H9 (cell line): ENCODE data around the gene PPM1H. TPM values are rescaled to one million over a fixed set of nuclear protein-coding genes. Genes with fewer than 3 reads are reported as not detected.

Source experiments
- DNase-seq: peaks from one replicate; pipeline ENCODE4 v3.0.0-alpha.2; 2017
- H2AFZ ChIP-seq: one replicate; pipeline ENCODE4 v1.6.1; 2013; ENCODE audit warnings: mild to moderate bottlenecking, low read length, control low read depth, moderate library complexity
- H2AK5ac ChIP-seq: 2 replicates; pipeline ENCODE4 v1.6.1; 2013; ENCODE audit warnings: low read length, control low read depth, mixed read lengths; ENCODE audit not compliant: insufficient read length
- H2BK120ac ChIP-seq: one replicate; pipeline ENCODE4 v1.6.1; 2013; ENCODE audit warnings: low read depth, mild to moderate bottlenecking, low read length, control low read depth, inconsistent platforms; ENCODE audit not compliant: poor library complexity, severe bottlenecking
- H2BK12ac ChIP-seq: 2 replicates; pipeline ENCODE4 v1.6.1; 2013; ENCODE audit warnings: low read length, control low read depth, mixed read lengths, low read depth; ENCODE audit not compliant: insufficient read length
- H2BK15ac ChIP-seq: 2 replicates; pipeline ENCODE4 v1.6.1; 2013; ENCODE audit warnings: low read depth, low read length, control low read depth
- H2BK20ac ChIP-seq: one replicate; pipeline ENCODE4 v1.6.1; 2013; ENCODE audit warnings: low read depth, mild to moderate bottlenecking, low read length, control low read depth, inconsistent platforms; ENCODE audit not compliant: poor library complexity, severe bottlenecking
- H2BK5ac ChIP-seq: 2 replicates; pipeline ENCODE4 v1.6.1; 2013; ENCODE audit warnings: low read length, control low read depth, mixed read lengths; ENCODE audit not compliant: insufficient read length
- H3K14ac ChIP-seq: 2 replicates; pipeline ENCODE4 v1.6.1; 2013; ENCODE audit warnings: low read length, control low read depth; ENCODE audit not compliant: insufficient read depth
- H3K18ac ChIP-seq: 2 replicates; pipeline ENCODE4 v1.6.1; 2013; ENCODE audit warnings: low read depth, mild to moderate bottlenecking, mixed read lengths, low read length, control low read depth; ENCODE audit not compliant: insufficient read length
- H3K23ac ChIP-seq: 2 replicates; pipeline ENCODE4 v1.6.1; 2013; ENCODE audit warnings: low read length, control low read depth, mixed read lengths, low read depth; ENCODE audit not compliant: insufficient read length
- H3K23me2 ChIP-seq: 2 replicates; pipeline ENCODE4 v1.6.1; 2013; ENCODE audit warnings: low read depth, mild to moderate bottlenecking, mixed read lengths, low read length, control low read depth; ENCODE audit not compliant: insufficient read length, poor library complexity, severe bottlenecking
- H3K27ac ChIP-seq: 2 replicates; pipeline ENCODE4 v1.5.1; 2013; ENCODE audit warnings: low read length, control low read depth, mixed read lengths, low read depth; ENCODE audit not compliant: insufficient read length
- H3K27me3 ChIP-seq: 2 replicates; pipeline ENCODE4 v1.6.1; 2013; ENCODE audit warnings: low read length, control low read depth, inconsistent platforms; ENCODE audit not compliant: insufficient read depth
- H3K4ac ChIP-seq: 2 replicates; pipeline ENCODE4 v1.6.1; 2013; ENCODE audit warnings: low read depth, mild to moderate bottlenecking, control low read depth, inconsistent platforms, low read length, moderate library complexity
- H3K4me1 ChIP-seq: 2 replicates; pipeline ENCODE4 v1.6.1; 2013; ENCODE audit warnings: low read length, control low read depth, inconsistent platforms; ENCODE audit not compliant: insufficient read depth
- H3K4me2 ChIP-seq: 2 replicates; pipeline ENCODE4 v1.6.1; 2013; ENCODE audit warnings: low read length, control low read depth, mixed read lengths; ENCODE audit not compliant: insufficient read length, insufficient read depth
- H3K56ac ChIP-seq: 2 replicates; pipeline ENCODE4 v1.6.1; 2013; ENCODE audit warnings: low read depth, mild to moderate bottlenecking, mixed read lengths, low read length, control low read depth; ENCODE audit not compliant: insufficient read length
- H3K79me1 ChIP-seq: 2 replicates; pipeline ENCODE4 v1.6.1; 2013; ENCODE audit warnings: low read depth, mild to moderate bottlenecking, moderate library complexity, low read length, control low read depth, inconsistent platforms; ENCODE audit not compliant: insufficient read depth, poor library complexity, severe bottlenecking
- H3K79me2 ChIP-seq: 2 replicates; pipeline ENCODE4 v1.6.1; 2013; ENCODE audit warnings: low read length, control low read depth, inconsistent platforms; ENCODE audit not compliant: insufficient read depth
- H3K9ac ChIP-seq: 2 replicates; pipeline ENCODE4 v1.6.1; 2013; ENCODE audit warnings: low read length, control low read depth, mixed read lengths; ENCODE audit not compliant: insufficient read length; ENCODE audit errors: extremely low read depth
- H3K9me3 ChIP-seq: one replicate; pipeline ENCODE4 v1.6.1; 2013; ENCODE audit warnings: low read depth, low read length, inconsistent platforms; ENCODE audit not compliant: control insufficient read depth
- H3T11ph ChIP-seq: one replicate; pipeline ENCODE4 v1.6.1; 2013; ENCODE audit warnings: mild to moderate bottlenecking, low read length, control low read depth, inconsistent platforms
- H4K20me1 ChIP-seq: one replicate; pipeline ENCODE4 v1.6.1; 2013; ENCODE audit not compliant: control insufficient read depth, insufficient read length, insufficient read depth
- H4K5ac ChIP-seq: 2 replicates; pipeline ENCODE4 v1.6.1; 2013; ENCODE audit warnings: low read depth, mild to moderate bottlenecking, mixed read lengths, low read length, control low read depth; ENCODE audit not compliant: insufficient read length
- H4K8ac ChIP-seq: replicated peaks from 2 replicates; pipeline ENCODE4 v1.6.1; 2013; ENCODE audit warnings: low read length, control low read depth, mixed read lengths, low read depth; ENCODE audit not compliant: insufficient read length
- H4K91ac ChIP-seq: 2 replicates; pipeline ENCODE4 v1.6.1; 2013; ENCODE audit warnings: low read depth, mild to moderate bottlenecking, moderate library complexity, mixed read lengths, low read length, control low read depth; ENCODE audit not compliant: insufficient read length
- H3K27ac Mint-ChIP-seq, 3 experiments: 2 replicates in 2 of 3; 3 replicates in 1 of 3; pipeline ENCODE4 v1.8.0; 2020 to 2021; ENCODE audit warnings: mixed read lengths in 3 of 3, mild to moderate bottlenecking in 1 of 3, moderate library complexity in 1 of 3
- H3K27me3 Mint-ChIP-seq: 2 replicates; pipeline ENCODE4 v1.8.0; 2021; ENCODE audit warnings: low read depth, mild to moderate bottlenecking, moderate library complexity, mixed read lengths
- H3K36me3 Mint-ChIP-seq, 3 experiments: 2 replicates in 2 of 3; 3 replicates in 1 of 3; pipeline ENCODE4 v1.8.0; 2020 to 2021; ENCODE audit warnings: low read depth in 3 of 3, mixed read lengths in 3 of 3; ENCODE audit not compliant: insufficient read depth in 1 of 3
- H3K4me1 Mint-ChIP-seq, 2 experiments: 2 replicates each; pipeline ENCODE4 v1.8.0; 2020; ENCODE audit warnings: mixed read lengths in 2 of 2
- H3K4me3 Mint-ChIP-seq, 2 experiments: 2 replicates in 1 of 2; 3 replicates in 1 of 2; pipeline ENCODE4 v1.8.0; 2020 to 2021; ENCODE audit warnings: mild to moderate bottlenecking in 2 of 2, mixed read lengths in 2 of 2, moderate library complexity in 1 of 2
- H3K9me3 Mint-ChIP-seq, 2 experiments: 2 replicates in 1 of 2; 3 replicates in 1 of 2; pipeline ENCODE4 v1.8.0; 2020; ENCODE audit warnings: mild to moderate bottlenecking in 2 of 2, mixed read lengths in 2 of 2, moderate library complexity in 1 of 2
- WGBS: extraction: QIAGEN DNeasy Blood & Tissue Kit; methylation state at CpG from one replicate; pipeline ENCODE4 v1.1.7; 2013; ENCODE audit warnings: missing lambda C conversion rate, low lambda C conversion rate, mixed read lengths; ENCODE audit not compliant: insufficient read length; ENCODE audit errors: extremely low coverage; 5-methylcytosine and 5-hydroxymethylcytosine counted together
- total RNA-seq: library from RNA; stranded (reverse); gene quantifications from 2 replicates; pipeline ENCODE4 v1.2.1, GENCODE V29; 2021
- TF ChIP-seq, protein P1 (sequence below): fragments of 200-600 bp; sonication (generic); conservative IDR thresholded peaks from 3 replicates; pipeline ENCODE4 v1.8.0; 2021; ENCODE audit warnings: antibody characterized with exemption, mild to moderate bottlenecking

The PPM1H gene
- total RNA-seq, 1 experiment from 2014 or later, result 22.1 TPM

DNA sequence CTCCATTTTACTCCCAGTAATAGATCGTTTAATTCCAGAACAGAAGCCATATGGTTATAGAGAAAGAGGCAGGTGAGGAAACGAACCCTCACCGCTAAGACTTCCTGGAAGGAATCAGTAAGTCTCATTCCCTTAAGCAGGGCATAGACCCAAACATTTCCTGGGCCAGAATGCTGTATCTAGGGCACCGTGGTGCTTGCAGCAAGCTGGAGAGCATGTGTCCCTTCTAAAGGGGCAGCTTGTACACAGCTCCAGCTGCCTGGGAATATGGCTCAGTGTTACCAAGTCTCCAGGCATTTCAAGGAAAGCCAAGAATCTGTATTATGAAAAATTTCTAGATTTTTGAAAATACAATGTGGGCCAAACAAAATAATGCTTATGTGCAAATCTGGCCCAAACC, 73.4 kb downstream of the PPM1H start:
- no peak overlapping the region for H2BK20ac ChIP-seq
- no peak overlapping the region for H3T11ph ChIP-seq
- H3K9me3 Mint-ChIP-seq, result no peaks in the 10 kb centered on the region
- H3K4me3 Mint-ChIP-seq, result no peak overlapping the region
- H3K27me3 Mint-ChIP-seq, result peaks cover 6% of the 10 kb centered on the region
- no peaks in the 10 kb centered on the region for H3K23me2 ChIP-seq
- H4K20me1 ChIP-seq, result no peaks in the 10 kb centered on the region
- H3K36me3 Mint-ChIP-seq, result no peaks in the 10 kb centered on the region
- H2BK5ac ChIP-seq, result no peak overlapping the region
- TF ChIP-seq, protein P1, sequence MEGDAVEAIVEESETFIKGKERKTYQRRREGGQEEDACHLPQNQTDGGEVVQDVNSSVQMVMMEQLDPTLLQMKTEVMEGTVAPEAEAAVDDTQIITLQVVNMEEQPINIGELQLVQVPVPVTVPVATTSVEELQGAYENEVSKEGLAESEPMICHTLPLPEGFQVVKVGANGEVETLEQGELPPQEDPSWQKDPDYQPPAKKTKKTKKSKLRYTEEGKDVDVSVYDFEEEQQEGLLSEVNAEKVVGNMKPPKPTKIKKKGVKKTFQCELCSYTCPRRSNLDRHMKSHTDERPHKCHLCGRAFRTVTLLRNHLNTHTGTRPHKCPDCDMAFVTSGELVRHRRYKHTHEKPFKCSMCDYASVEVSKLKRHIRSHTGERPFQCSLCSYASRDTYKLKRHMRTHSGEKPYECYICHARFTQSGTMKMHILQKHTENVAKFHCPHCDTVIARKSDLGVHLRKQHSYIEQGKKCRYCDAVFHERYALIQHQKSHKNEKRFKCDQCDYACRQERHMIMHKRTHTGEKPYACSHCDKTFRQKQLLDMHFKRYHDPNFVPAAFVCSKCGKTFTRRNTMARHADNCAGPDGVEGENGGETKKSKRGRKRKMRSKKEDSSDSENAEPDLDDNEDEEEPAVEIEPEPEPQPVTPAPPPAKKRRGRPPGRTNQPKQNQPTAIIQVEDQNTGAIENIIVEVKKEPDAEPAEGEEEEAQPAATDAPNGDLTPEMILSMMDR, result no peak
- no peak for DNase-seq
- no peak overlapping the region for H2BK120ac ChIP-seq
- WGBS, result no CpG with 5 or more reads among the region's 4 CpGs
- H2BK12ac ChIP-seq, result no peak overlapping the region
- no peak overlapping the region for H3K9ac ChIP-seq
- H3K56ac ChIP-seq, result no peak overlapping the region
- no peaks in the 10 kb centered on the region; the same call in 1 of the 2 replicates for H3K79me2 ChIP-seq
- no peak overlapping the region for H4K8ac ChIP-seq
- H3K79me1 ChIP-seq, result no peaks in the 10 kb centered on the region
- no peak overlapping the region for H3K14ac ChIP-seq
- no peak overlapping the region for H2AFZ ChIP-seq
- no peak overlapping the region for H2AK5ac ChIP-seq
- H3K4me1 Mint-ChIP-seq, result peaks cover 49 to 52% of the 10 kb centered on the region in 2 experiments
- no peak overlapping the region for H3K27ac Mint-ChIP-seq
- no peak overlapping the region for H3K23ac ChIP-seq
- H3K4me2 ChIP-seq, result no peak overlapping the region
- no peak overlapping the region for H4K5ac ChIP-seq
- H3K27me3 ChIP-seq, result no peaks in the 10 kb centered on the region
- H3K18ac ChIP-seq, result no peak overlapping the region
- no peaks in the 10 kb centered on the region for H3K9me3 ChIP-seq
- no peak overlapping the region for H2BK15ac ChIP-seq
- H3K27ac ChIP-seq, result no peak overlapping the region
- no peak overlapping the region for H4K91ac ChIP-seq
- peaks cover 28% of the 10 kb centered on the region for H3K4me1 ChIP-seq
- no peak overlapping the region for H3K4ac ChIP-seq
